Astrocyte (in vitro differentiated cells and primary cell): ENCODE measurements around the gene PRKD3. TPM values are rescaled to one million over a fixed set of nuclear protein-coding genes. Genes with fewer than 3 reads are reported as not detected.

ENCODE experiments used
- DNase-seq: peaks from one replicate; pipeline ENCODE4 v3.0.0-alpha.2; 2010; ENCODE audit warnings: low read depth
- FAIRE-seq: peaks from 2 replicates; lab custom pipeline; 2011; peaks lifted over from hg19 to GRCh38; lab: Jason Lieb, UNC
- H2AFZ ChIP-seq: 2 replicates; pipeline ENCODE4 v1.6.0; 2012; ENCODE audit warnings: low read depth, low read length, inconsistent platforms
- H3K27ac ChIP-seq: 2 replicates; pipeline ENCODE4 v1.5.1; 2011; ENCODE audit warnings: low read depth, low read length, inconsistent platforms
- H3K27me3 ChIP-seq: 2 replicates; pipeline ENCODE4 v1.6.0; 2011; ENCODE audit warnings: low read length, inconsistent platforms; ENCODE audit not compliant: insufficient read depth
- H3K36me3 ChIP-seq: 2 replicates; pipeline ENCODE4 v1.5.1; 2011; ENCODE audit warnings: low read length, inconsistent platforms; ENCODE audit not compliant: insufficient read depth
- H3K4me1 ChIP-seq: 2 replicates; pipeline ENCODE4 v1.5.1; 2011; ENCODE audit warnings: low read length, inconsistent platforms; ENCODE audit not compliant: insufficient read depth
- H3K4me2 ChIP-seq: 2 replicates; pipeline ENCODE4 v1.6.0; 2012; ENCODE audit warnings: low read length, inconsistent platforms
- H3K4me3 ChIP-seq: 2 replicates; pipeline ENCODE4 v1.5.1; 2011; ENCODE audit warnings: low read depth, mild to moderate bottlenecking, low read length, inconsistent platforms; ENCODE audit not compliant: insufficient read depth
- H3K79me2 ChIP-seq: 2 replicates; pipeline ENCODE4 v1.6.0; 2012; ENCODE audit warnings: mild to moderate bottlenecking, low read length, inconsistent platforms; ENCODE audit not compliant: insufficient read depth
- H3K9ac ChIP-seq: 2 replicates; pipeline ENCODE4 v1.6.0; 2012; ENCODE audit warnings: mild to moderate bottlenecking, low read length, inconsistent platforms
- H3K9me3 ChIP-seq: 2 replicates; pipeline ENCODE4 v1.5.1; 2012; ENCODE audit warnings: low read depth, mild to moderate bottlenecking, low read length, inconsistent platforms; ENCODE audit not compliant: insufficient read depth
- H4K20me1 ChIP-seq: 2 replicates; pipeline ENCODE4 v1.6.0; 2012; ENCODE audit warnings: low read length, inconsistent platforms; ENCODE audit not compliant: insufficient read depth
- H3K27ac Mint-ChIP-seq: one replicate; pipeline ENCODE4 v1.8.0; 2021; ENCODE audit warnings: mild to moderate bottlenecking, mixed read lengths; ENCODE audit not compliant: unreplicated experiment
- H3K27me3 Mint-ChIP-seq: one replicate; pipeline ENCODE4 v1.8.0; 2021; ENCODE audit warnings: low read depth, mixed read lengths; ENCODE audit not compliant: unreplicated experiment
- H3K36me3 Mint-ChIP-seq: one replicate; pipeline ENCODE4 v1.8.0; 2021; ENCODE audit warnings: low read depth, mixed read lengths; ENCODE audit not compliant: unreplicated experiment
- H3K4me1 Mint-ChIP-seq: one replicate; pipeline ENCODE4 v1.8.0; 2021; ENCODE audit warnings: low read depth, mixed read lengths; ENCODE audit not compliant: unreplicated experiment
- H3K4me3 Mint-ChIP-seq: one replicate; pipeline ENCODE4 v1.8.0; 2021; ENCODE audit warnings: mild to moderate bottlenecking, moderate library complexity, mixed read lengths; ENCODE audit not compliant: unreplicated experiment
- H3K9me3 Mint-ChIP-seq: one replicate; pipeline ENCODE4 v1.8.0; 2021; ENCODE audit warnings: mild to moderate bottlenecking, mixed read lengths; ENCODE audit not compliant: unreplicated experiment
- EZH2 ChIP-seq: IDR thresholded peaks from 2 replicates; pipeline ENCODE4 v1.6.1; 2012; ENCODE audit warnings: mild to moderate bottlenecking, low read length, inconsistent platforms; ENCODE audit not compliant: insufficient read depth
- total RNA-seq: library from RNA; stranded (reverse); gene quantifications from 2 replicates; pipeline ENCODE4 v1.2.1, GENCODE V29; 2021
- TF ChIP-seq, protein P1 (sequence below): IDR thresholded peaks from 2 replicates; pipeline ENCODE4 v1.5.1; 2011; ENCODE audit warnings: low read depth, mild to moderate bottlenecking, inconsistent platforms, low read length, moderate library complexity; ENCODE audit not compliant: insufficient read depth

The PRKD3 gene
- total RNA-seq, 1 donor from 2014 or later, result 42.5 TPM

DNA sequence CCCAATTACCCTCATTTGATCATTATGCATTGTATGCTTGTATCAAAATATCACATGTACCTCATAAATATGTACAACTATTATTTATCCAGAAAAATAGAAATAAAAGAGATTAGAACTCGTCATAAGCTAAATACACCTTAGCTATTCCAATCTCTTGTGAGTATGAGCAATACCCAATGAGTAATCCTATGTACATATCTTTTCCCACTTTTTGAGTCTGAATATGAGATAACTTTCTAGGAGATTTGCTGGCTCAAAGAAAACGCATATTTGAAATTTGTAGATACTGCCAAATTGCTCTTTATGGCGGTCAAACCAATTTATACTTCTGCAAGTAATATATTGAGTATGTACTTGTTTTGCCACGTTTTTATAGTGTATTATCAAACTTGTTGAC, 24.1 kb downstream of the PRKD3 start:
- no peak overlapping the region for H2AFZ ChIP-seq
- TF ChIP-seq EZH2, result no peak
- TF ChIP-seq, protein P1, sequence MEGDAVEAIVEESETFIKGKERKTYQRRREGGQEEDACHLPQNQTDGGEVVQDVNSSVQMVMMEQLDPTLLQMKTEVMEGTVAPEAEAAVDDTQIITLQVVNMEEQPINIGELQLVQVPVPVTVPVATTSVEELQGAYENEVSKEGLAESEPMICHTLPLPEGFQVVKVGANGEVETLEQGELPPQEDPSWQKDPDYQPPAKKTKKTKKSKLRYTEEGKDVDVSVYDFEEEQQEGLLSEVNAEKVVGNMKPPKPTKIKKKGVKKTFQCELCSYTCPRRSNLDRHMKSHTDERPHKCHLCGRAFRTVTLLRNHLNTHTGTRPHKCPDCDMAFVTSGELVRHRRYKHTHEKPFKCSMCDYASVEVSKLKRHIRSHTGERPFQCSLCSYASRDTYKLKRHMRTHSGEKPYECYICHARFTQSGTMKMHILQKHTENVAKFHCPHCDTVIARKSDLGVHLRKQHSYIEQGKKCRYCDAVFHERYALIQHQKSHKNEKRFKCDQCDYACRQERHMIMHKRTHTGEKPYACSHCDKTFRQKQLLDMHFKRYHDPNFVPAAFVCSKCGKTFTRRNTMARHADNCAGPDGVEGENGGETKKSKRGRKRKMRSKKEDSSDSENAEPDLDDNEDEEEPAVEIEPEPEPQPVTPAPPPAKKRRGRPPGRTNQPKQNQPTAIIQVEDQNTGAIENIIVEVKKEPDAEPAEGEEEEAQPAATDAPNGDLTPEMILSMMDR, result no peak
- Mint-ChIP-seq H3K4me3 (no peak overlapping the region), H3K27ac (no peak overlapping the region), H3K4me1 (peaks cover 21% of the 10 kb centered on the region), H3K27me3 (no peaks in the 10 kb centered on the region), H3K9me3 (no peaks in the 10 kb centered on the region), H3K36me3 (peaks cover 1% of the 10 kb centered on the region)
- peaks cover 67% of the 10 kb centered on the region for H4K20me1 ChIP-seq
- peak; percentile 42 for DNase-seq
- peaks cover 96% of the 10 kb centered on the region for H3K79me2 ChIP-seq
- no peak overlapping the region for H3K4me3 ChIP-seq
- no peak overlapping the region for H3K27ac ChIP-seq
- H3K9ac ChIP-seq, result no peak overlapping the region
- no peaks in the 10 kb centered on the region for H3K36me3 ChIP-seq
- FAIRE-seq, result no peak
- no peaks in the 10 kb centered on the region for H3K27me3 ChIP-seq
- H3K9me3 ChIP-seq, result no peaks in the 10 kb centered on the region
- no peak overlapping the region for H3K4me2 ChIP-seq
- H3K4me1 ChIP-seq, result no peaks in the 10 kb centered on the region

DNA sequence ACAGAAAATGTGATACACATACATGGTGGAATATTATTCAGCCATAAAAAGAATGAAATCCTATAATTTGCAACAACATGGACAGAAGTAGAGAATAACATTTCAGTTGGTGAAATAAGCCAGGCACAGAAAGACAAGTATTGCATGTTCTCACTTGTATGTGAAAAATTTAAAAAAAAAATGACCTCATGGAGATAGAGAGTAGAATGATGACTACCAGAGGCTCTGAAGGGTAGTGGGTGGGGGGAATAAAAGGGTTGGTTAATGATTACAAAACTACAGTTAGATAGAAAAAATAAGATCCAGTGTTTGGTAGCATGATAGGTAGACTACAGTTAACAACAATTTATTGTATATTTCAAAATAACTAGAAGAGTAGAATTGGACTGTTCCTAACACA, 24.5 kb downstream of the PRKD3 start:
- no peak overlapping the region for H3K4me3 ChIP-seq
- H4K20me1 ChIP-seq, result peaks cover 67% of the 10 kb centered on the region
- TF ChIP-seq EZH2, result no peak
- TF ChIP-seq, protein P1, result no peak
- no peaks in the 10 kb centered on the region for H3K36me3 ChIP-seq
- H2AFZ ChIP-seq, result no peak overlapping the region
- Mint-ChIP-seq H3K9me3 (no peaks in the 10 kb centered on the region), H3K27ac (peak overlapping the region; percentile 53), H3K4me1 (peaks cover 21% of the 10 kb centered on the region), H3K36me3 (peaks cover 1% of the 10 kb centered on the region), H3K4me3 (no peak overlapping the region), H3K27me3 (no peaks in the 10 kb centered on the region)
- H3K27ac ChIP-seq, result no peak overlapping the region
- no peak overlapping the region for H3K4me2 ChIP-seq
- H3K4me1 ChIP-seq, result no peaks in the 10 kb centered on the region
- no peaks in the 10 kb centered on the region for H3K27me3 ChIP-seq
- DNase-seq, result no peak
- FAIRE-seq, result no peak
- H3K79me2 ChIP-seq, result peaks cover 96% of the 10 kb centered on the region
- no peaks in the 10 kb centered on the region for H3K9me3 ChIP-seq
- no peak overlapping the region for H3K9ac ChIP-seq

- Histone ChIP-seq H3K36me3 (no peaks in the 10 kb centered on the region), H3K4me2 (no peak overlapping the region), H3K27me3 (no peaks in the 10 kb centered on the region), H2AFZ (no peak overlapping the region), H4K20me1 (peaks cover 56% of the 10 kb centered on the region), H3K4me1 (no peaks in the 10 kb centered on the region), H3K4me3 (no peak overlapping the region), H3K9ac (no peak overlapping the region), H3K27ac (no peak overlapping the region), H3K9me3 (no peaks in the 10 kb centered on the region), H3K79me2 (peaks cover 90% of the 10 kb centered on the region)
- Mint-ChIP-seq H3K27ac (no peak overlapping the region), H3K4me3 (no peak overlapping the region), H3K9me3 (no peaks in the 10 kb centered on the region), H3K27me3 (no peaks in the 10 kb centered on the region), H3K4me1 (peaks cover 21% of the 10 kb centered on the region), H3K36me3 (peaks cover 4% of the 10 kb centered on the region)
- FAIRE-seq (no peak), DNase-seq (no peak)
- TF ChIP-seq EZH2, result no peak
- TF ChIP-seq, protein P1, result no peak
Observed at GRCh38 chr2:37297632-37298031, 27.0 kb downstream of the PRKD3 start.
